ENCODE data around the gene SYNDIG1L. TPM values are rescaled to one million over a fixed set of nuclear protein-coding genes. Genes with fewer than 3 reads are reported as not detected.

The SYNDIG1L gene
- total RNA-seq, 2 donors from 2014 or later = 0.21 to 3.1 TPM

- DNase-seq (ENCODE audit: low spot score) (no peak), ATAC-seq (ENCODE audit: insufficient number of reproducible peaks, low FRiP score, low read depth) (no peak)
- Histone ChIP-seq H3K4me3 (no peak overlapping the region), H3K9me3 (no peaks in the 10 kb centered on the region), H3K36me3 (no peaks in the 10 kb centered on the region), H3K4me1 (ENCODE audit: control insufficient read depth in 1 of 2, low read depth in 2 of 2) (peaks cover 0 to 4% of the 10 kb centered on the region in 2 donors), H3K27me3 (replicated peaks; ENCODE audit: insufficient read depth) (no peaks in the 10 kb centered on the region), H3K27ac (no peak overlapping the region)
- no peak for TF ChIP-seq CTCF (IDR thresholded peaks at IDR 0.05)
Measured at GRCh38 chr14:74407021-74407800, 18.8 kb downstream of the SYNDIG1L start.

GRCh38 chr14:74405663-74406062 lies 20.3 kb downstream of the SYNDIG1L start:
- H3K27me3 ChIP-seq (replicated peaks; ENCODE audit: insufficient read depth) = no peaks in the 10 kb centered on the region
- no peak for ATAC-seq (ENCODE audit: insufficient number of reproducible peaks, low FRiP score, low read depth)

GRCh38 chr14:74404435-74404834 lies 21.6 kb downstream of the SYNDIG1L start:
- no peaks in the 10 kb centered on the region for H3K9me3 ChIP-seq
- TF ChIP-seq CTCF (IDR thresholded peaks at IDR 0.05) = no peak
- H3K4me3 ChIP-seq = no peak overlapping the region
- no peak for DNase-seq (ENCODE audit: low spot score)
- H3K27me3 ChIP-seq (replicated peaks; ENCODE audit: insufficient read depth) = no peaks in the 10 kb centered on the region
- H3K4me1 ChIP-seq (ENCODE audit: control insufficient read depth in 1 of 2, low read depth in 2 of 2) = peaks cover 8 to 16% of the 10 kb centered on the region in 2 donors
- ATAC-seq (ENCODE audit: insufficient number of reproducible peaks, low FRiP score, low read depth) = no peak
- no peaks in the 10 kb centered on the region for H3K36me3 ChIP-seq
- H3K27ac ChIP-seq = no peak overlapping the region

More at GRCh38 chr14:74405663-74406062, 20.3 kb downstream of the SYNDIG1L start:
- Histone ChIP-seq H3K4me1 (ENCODE audit: control insufficient read depth in 1 of 2, low read depth in 2 of 2) (peaks cover 8 to 16% of the 10 kb centered on the region in 2 donors), H3K36me3 (no peaks in the 10 kb centered on the region), H3K27ac (no peak overlapping the region), H3K9me3 (no peaks in the 10 kb centered on the region), H3K4me3 (no peak overlapping the region)
- TF ChIP-seq CTCF (IDR thresholded peaks at IDR 0.05) = no peak
- DNase-seq (ENCODE audit: low spot score) = no peak

GRCh38 chr14:74403619-74404417 lies 22.2 kb downstream of the SYNDIG1L start:
- peaks cover 8 to 16% of the 10 kb centered on the region in 2 donors for H3K4me1 ChIP-seq (ENCODE audit: control insufficient read depth in 1 of 2, low read depth in 2 of 2)
- no peaks in the 10 kb centered on the region for H3K36me3 ChIP-seq
- H3K9me3 ChIP-seq = no peaks in the 10 kb centered on the region
- no peak overlapping the region for H3K27ac ChIP-seq
- TF ChIP-seq CTCF (IDR thresholded peaks at IDR 0.05) = no peak
- no peaks in the 10 kb centered on the region for H3K27me3 ChIP-seq (replicated peaks; ENCODE audit: insufficient read depth)
- ATAC-seq (ENCODE audit: insufficient number of reproducible peaks, low FRiP score, low read depth) = no peak
- H3K4me3 ChIP-seq = no peak overlapping the region
- DNase-seq (ENCODE audit: low spot score) = no peak
